Stomach (tissue), 9 donors: ENCODE measurements around the gene ROBO2. TPM values are rescaled to one million over a fixed set of nuclear protein-coding genes. Genes with fewer than 3 reads are reported as not detected.
"Not testable (repeated sequence)": the region's sequence is repeated elsewhere in the genome, so short reads cannot be mapped to it uniquely, and the experiment has no call there.

Source experiments
- DNase-seq, 2 donors: peaks; one replicate each; pipeline versions ENCODE4 v3.0.0 to v3.0.0-alpha.2; 2013 to 2019
- H3K27ac ChIP-seq, 5 donors: fragments of 200-600 bp in 4 of 5; sonication (generic) in 4 of 5; one replicate each; pipeline ENCODE4 v1.5.1; 2013 to 2019; ENCODE audit warnings: mild to moderate bottlenecking in 1 of 5, moderate library complexity in 1 of 5
- H3K27me3 ChIP-seq, 3 donors: fragments of 200-600 bp; sonication (generic); one replicate each; pipeline ENCODE4 v1.5.1; 2017 to 2019; ENCODE audit warnings: mixed run types in 1 of 3
- H3K36me3 ChIP-seq, 4 donors: fragments of 200-600 bp; sonication (generic); 1 replicate in 3 of 4; 2 replicates in 1 of 4; pipeline ENCODE4 v1.5.1; 2016 to 2019
- H3K4me1 ChIP-seq, 4 donors: fragments of 200-600 bp; sonication (generic); one replicate each; pipeline ENCODE4 v1.5.1; 2016 to 2019
- H3K4me3 ChIP-seq, 4 donors: fragments of 200-600 bp; sonication (generic) in 3 of 4; one replicate each; pipeline ENCODE4 v1.5.1; 2016 to 2019; ENCODE audit warnings: mild to moderate bottlenecking in 1 of 4
- H3K9me3 ChIP-seq, 4 donors: fragments of 200-600 bp; sonication (generic); one replicate each; pipeline ENCODE4 v1.5.1; 2016 to 2019
- EP300 ChIP-seq: sonication (generic); formaldehyde crosslinking; IDR thresholded peaks from one replicate; pipeline ENCODE4 v1.6.1; 2017; ENCODE audit warnings: antibody characterized with exemption
- POLR2A ChIP-seq, 4 donors: fragments of 450-650 bp; IDR thresholded peaks; one replicate each; pipeline ENCODE4 v1.6.1; 2016; ENCODE audit warnings: antibody characterized with exemption in 4 of 4, control low read depth in 2 of 4, mild to moderate bottlenecking in 1 of 4, moderate library complexity in 1 of 4
- POLR2AphosphoS5 ChIP-seq, 3 donors: sonication (generic); formaldehyde crosslinking; IDR thresholded peaks; one replicate each; pipeline ENCODE4 v1.6.1; 2016; ENCODE audit warnings: antibody characterized with exemption in 3 of 3
- WGBS, 5 donors: extraction: QIAGEN DNeasy Blood & Tissue Kit in 3 of 5; methylation state at CpG; one replicate each; pipeline versions ENCODE4 v1.1.5 to v1.1.7; 2013 to 2018; 5-methylcytosine and 5-hydroxymethylcytosine counted together
- intact Hi-C: fragments of 100-400 bp; cut with DNase I; formaldehyde crosslinking; loops from one replicate; pipeline ENCODE4 v1.15.1; 2023; ENCODE audit warnings: low total_unique reads
- polyA plus RNA-seq, 3 donors: library from polyadenylated mRNA; stranded (reverse); fragments of 200-250 nt; gene quantifications; one replicate each; pipeline ENCODE4 v1.2.3, GENCODE V29; 2013
- total RNA-seq, 5 donors: library from RNA; depleted of rRNA; stranded (reverse); fragments of >200 nt; gene quantifications; one replicate each; pipeline versions ENCODE4 v1.1.0 to v1.2.3, GENCODE V29; 2014 to 2016
- TF ChIP-seq, protein P1 (sequence below), 7 experiments: fragments of 450-650 bp in 4 of 7; fragments of 200-600 bp in 3 of 7; sonication (generic) in 3 of 7; IDR thresholded peaks; one replicate each; pipeline ENCODE4 v1.5.1; 2016 to 2019; ENCODE audit warnings: antibody characterized with exemption in 7 of 7, control low read depth in 2 of 7, mild to moderate bottlenecking in 1 of 7
- donor health status: healthy with polysubstance abuse.
- donor health status: Bipolar disorder and iron deficiency.
- donor health status: healthy.

ROBO2 gene
- total and polyA plus RNA-seq, 8 donors, result 0.25 to 11.4 (median 0.45) TPM; not detected in 2

DNA sequence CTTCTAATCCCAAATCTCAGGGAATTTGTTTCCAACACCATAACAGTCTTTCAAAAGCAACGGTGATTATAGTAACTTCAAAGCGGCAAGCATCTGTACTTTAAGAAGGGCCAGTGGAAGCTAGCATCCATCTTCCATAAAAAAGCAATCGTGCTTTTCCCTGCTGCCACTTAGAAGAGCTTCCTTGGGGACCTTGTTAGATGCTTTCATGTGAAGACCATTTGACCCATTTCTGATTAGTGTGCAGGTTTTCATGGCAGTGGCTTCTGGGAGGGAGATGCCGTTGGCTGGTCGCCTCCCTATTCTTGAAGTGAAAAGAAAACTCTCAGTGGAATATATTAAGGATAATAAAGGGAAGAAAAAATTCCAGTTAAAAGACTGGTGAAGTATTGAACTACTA lies 354.1 kb downstream of the ROBO2 start:
- Histone ChIP-seq H3K27ac (no peak overlapping the region), H3K4me1 (no peaks in the 10 kb centered on the region), H3K27me3 (no peaks in the 10 kb centered on the region), H3K4me3 (no peak overlapping the region), H3K9me3 (no peaks in the 10 kb centered on the region), H3K36me3 (no peaks in the 10 kb centered on the region)
- intact Hi-C loops, result no loop called here
- WGBS, 5 donors, result 77 to 92% (median 90%) methylated on average over 5 of the region's 5 CpGs
- DNase-seq, result no peak
- no peak for TF ChIP-seq EP300

DNA sequence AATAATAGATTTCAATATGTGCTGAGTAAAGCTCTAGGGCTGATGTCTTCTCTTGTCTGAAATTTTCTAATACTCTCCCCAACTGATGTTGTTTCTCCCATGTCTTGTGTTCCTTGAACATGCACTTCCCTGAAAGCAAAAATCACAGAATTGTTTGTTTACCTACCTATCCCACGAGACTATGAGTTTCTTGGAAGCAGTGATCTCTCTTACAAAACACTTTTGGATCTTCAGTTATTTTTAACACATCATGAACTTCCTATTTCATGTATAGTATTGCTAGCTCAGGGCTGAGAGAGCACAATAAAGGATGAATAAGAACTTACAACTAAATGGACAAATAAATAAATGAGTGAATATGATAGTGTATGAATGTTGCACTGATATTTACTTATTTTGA lies 365.0 kb downstream of the ROBO2 start:
- WGBS, 5 donors, result 22 to 31% (median 28%) methylated on average over 1 of the region's 1 CpG
- H3K4me3 ChIP-seq, result no peak overlapping the region
- intact Hi-C loops, result no loop called here

DNA sequence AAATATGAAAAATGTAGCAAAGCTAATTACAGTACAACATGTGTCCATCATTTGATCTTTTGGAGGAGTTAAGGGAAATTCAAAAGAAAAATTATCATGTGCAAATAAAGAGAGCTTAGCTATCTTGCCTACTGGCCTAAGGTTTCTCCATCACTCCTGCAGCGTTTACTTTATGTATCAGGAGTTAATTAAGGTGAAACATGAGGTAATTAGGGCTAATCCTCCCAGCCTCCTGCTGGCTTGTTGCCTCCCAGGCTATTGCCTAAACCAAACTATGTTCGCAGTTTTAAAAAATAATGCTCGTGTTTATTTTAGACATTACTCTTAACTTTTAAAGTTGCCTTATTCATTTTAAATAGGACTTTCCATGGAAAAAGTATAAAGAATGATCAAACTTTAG lies 367.5 kb downstream of the ROBO2 start:
- intact Hi-C loops, result no loop called here
- no peak overlapping the region for H3K27ac ChIP-seq
- no peaks in the 10 kb centered on the region for H3K27me3 ChIP-seq
- no peaks in the 10 kb centered on the region for H3K36me3 ChIP-seq
- 24 to 49% (median 37%) methylated on average over 3 of the region's 3 CpGs for whole genome bisulfite sequencing, 5 donors
- no peaks in the 10 kb centered on the region for H3K9me3 ChIP-seq
- H3K4me3 ChIP-seq, result no peak overlapping the region
- no peak for DNase-seq
- H3K4me1 ChIP-seq, result no peaks in the 10 kb centered on the region
- TF ChIP-seq POLR2A (IDR thresholded peaks at IDR 0.05) (no peak), EP300 (no peak), POLR2AphosphoS5 (IDR thresholded peaks at IDR 0.05) (no peak)
- TF ChIP-seq, protein P1, sequence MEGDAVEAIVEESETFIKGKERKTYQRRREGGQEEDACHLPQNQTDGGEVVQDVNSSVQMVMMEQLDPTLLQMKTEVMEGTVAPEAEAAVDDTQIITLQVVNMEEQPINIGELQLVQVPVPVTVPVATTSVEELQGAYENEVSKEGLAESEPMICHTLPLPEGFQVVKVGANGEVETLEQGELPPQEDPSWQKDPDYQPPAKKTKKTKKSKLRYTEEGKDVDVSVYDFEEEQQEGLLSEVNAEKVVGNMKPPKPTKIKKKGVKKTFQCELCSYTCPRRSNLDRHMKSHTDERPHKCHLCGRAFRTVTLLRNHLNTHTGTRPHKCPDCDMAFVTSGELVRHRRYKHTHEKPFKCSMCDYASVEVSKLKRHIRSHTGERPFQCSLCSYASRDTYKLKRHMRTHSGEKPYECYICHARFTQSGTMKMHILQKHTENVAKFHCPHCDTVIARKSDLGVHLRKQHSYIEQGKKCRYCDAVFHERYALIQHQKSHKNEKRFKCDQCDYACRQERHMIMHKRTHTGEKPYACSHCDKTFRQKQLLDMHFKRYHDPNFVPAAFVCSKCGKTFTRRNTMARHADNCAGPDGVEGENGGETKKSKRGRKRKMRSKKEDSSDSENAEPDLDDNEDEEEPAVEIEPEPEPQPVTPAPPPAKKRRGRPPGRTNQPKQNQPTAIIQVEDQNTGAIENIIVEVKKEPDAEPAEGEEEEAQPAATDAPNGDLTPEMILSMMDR (IDR thresholded peaks at IDR 0.05), result no peak

More for the DNA sequence above, 365.0 kb downstream of the ROBO2 start:
- TF ChIP-seq, protein P1 (IDR thresholded peaks at IDR 0.05), result no peak
- TF ChIP-seq POLR2A (IDR thresholded peaks at IDR 0.05), result no peak
- TF ChIP-seq EP300, result no peak
- TF ChIP-seq POLR2AphosphoS5 (IDR thresholded peaks at IDR 0.05), result no peak
- Histone ChIP-seq H3K9me3 (no peaks in the 10 kb centered on the region), H3K27me3 (no peaks in the 10 kb centered on the region), H3K36me3 (no peaks in the 10 kb centered on the region), H3K4me1 (no peaks in the 10 kb centered on the region), H3K27ac (no peak overlapping the region)
- no peak for DNase-seq

DNA sequence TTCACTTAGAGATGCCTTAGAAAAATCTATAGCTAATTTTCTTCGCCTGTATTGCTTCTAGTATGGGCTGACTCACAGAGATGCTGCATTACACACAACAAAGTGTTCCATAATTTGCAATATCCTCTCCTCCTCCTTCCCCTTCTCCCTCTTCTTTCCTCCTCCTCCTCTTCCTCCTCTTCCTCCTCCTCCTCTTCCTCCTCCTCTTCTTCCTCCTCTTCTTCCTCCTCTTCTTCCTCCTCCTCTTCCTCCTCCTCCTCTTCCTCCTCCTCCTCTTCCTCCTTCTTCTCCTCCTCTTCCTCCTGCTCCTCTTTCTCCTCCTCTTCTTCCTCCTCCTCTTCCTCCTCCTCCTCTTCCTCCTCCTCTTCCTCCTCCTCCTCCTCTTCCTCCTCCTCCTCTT lies 370.4 kb downstream of the ROBO2 start:
- H3K36me3 ChIP-seq, H3K9me3 ChIP-seq, H3K4me1 ChIP-seq, H3K4me3 ChIP-seq, H3K27me3 ChIP-seq, DNase-seq, H3K27ac ChIP-seq, intact Hi-C loops: not testable (repeated sequence)
- WGBS, 5 donors, result 43 to 89% (median 74%) methylated on average over 1 of the region's 1 CpG

DNA sequence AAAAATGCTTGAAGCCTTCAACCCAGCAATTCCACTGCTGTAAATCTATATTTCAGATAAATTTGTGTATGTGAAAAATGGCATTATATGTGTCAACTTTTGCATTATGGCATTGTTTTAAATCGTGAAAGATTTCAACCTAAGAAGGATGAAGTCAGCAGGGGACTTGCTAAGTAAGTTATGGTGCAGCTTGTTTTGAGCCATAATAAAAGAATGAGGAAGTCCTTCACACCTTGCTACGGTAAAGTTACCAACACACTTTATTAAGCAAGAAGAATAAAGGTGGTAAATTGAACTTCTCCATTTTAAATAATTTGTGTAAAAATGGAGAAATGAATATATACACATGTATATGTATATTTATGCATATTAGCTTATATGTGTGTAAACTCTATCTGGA lies 371.4 kb downstream of the ROBO2 start:
- TF ChIP-seq POLR2A (IDR thresholded peaks at IDR 0.05) (no peak), EP300 (no peak), POLR2AphosphoS5 (IDR thresholded peaks at IDR 0.05) (no peak)
- TF ChIP-seq, protein P1 (IDR thresholded peaks at IDR 0.05), result no peak
- DNase-seq, result no peak
- intact Hi-C loops, result no loop called here
- H3K4me1 ChIP-seq, result no peaks in the 10 kb centered on the region
- H3K36me3 ChIP-seq, result no peaks in the 10 kb centered on the region
- H3K4me3 ChIP-seq, result no peak overlapping the region
- peaks cover 0 to 5% (median 0%) of the 10 kb centered on the region in 4 donors for H3K9me3 ChIP-seq
- H3K27me3 ChIP-seq, result no peaks in the 10 kb centered on the region
- no peak overlapping the region for H3K27ac ChIP-seq
- WGBS, 5 donors, result 48 to 61% (median 55%) methylated on average over 2 of the region's 2 CpGs
